ENCODE measurements around the gene APOL4. TPM values are rescaled to one million over a fixed set of nuclear protein-coding genes. Genes with fewer than 3 reads are reported as not detected.

APOL4 gene
- total RNA-seq, 1 experiment from 2014 or later: 0.31 TPM

DNA sequence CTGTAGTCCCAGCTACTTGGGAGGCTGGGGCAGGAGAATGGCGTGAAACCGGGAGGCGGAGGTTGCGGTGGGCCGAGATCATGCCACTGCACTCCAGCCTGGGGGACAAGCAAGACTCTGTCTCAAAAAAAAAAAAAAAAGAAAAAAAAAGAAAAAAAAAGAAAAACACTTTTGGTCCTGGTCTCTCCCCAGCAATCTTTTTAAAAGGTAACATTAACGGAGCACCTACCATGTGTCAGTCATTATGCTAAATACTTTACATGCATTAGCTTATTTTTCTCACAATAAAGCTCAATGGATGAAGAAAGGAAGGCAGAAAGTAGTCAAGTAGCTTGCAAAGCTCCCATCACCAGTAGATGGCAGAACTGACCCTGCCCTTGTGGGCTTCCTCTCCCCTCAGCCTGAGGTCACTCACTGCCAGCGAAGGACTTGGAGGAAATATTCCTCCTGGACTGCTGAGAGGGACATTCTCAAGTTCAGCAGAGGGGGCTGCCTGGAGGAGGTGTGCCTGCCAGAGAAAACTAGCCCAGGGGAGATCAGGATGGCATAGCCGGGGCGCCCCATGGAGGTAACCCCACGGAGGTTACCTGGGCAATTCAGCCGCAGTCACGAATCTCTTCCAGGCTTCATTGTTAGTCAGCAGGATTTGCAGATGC lies 56.6 kb downstream of the APOL4 start:
- peak overlapping the region; percentile 64 for H3K27ac Mint-ChIP-seq
- DNase-seq (ENCODE audit: low spot score): peak; percentile 43
- peak; percentile 82 for ATAC-seq
- H3K27me3 Mint-ChIP-seq (ENCODE audit: low read depth): no peaks in the 10 kb centered on the region; the same call in 1 of the 2 replicates
- TF ChIP-seq EMX1 (CRISPR knock-in tag; IDR thresholded peaks at IDR 0.05) (no peak), ETV6 (CRISPR knock-in tag; IDR thresholded peaks at IDR 0.05) (no peak), JAZF1 (CRISPR knock-in tag; IDR thresholded peaks at IDR 0.05) (no peak), TCF7 (CRISPR knock-in tag; IDR thresholded peaks at IDR 0.05; ENCODE audit: low read depth) (no peak), ZNF263 (CRISPR knock-in tag; IDR thresholded peaks at IDR 0.05; ENCODE audit: low read depth) (no peak), ZNF121 (CRISPR knock-in tag; IDR thresholded peaks at IDR 0.05) (no peak), FOXP1 (CRISPR knock-in tag; IDR thresholded peaks at IDR 0.05; ENCODE audit: borderline replicate concordance) (no peak), ELF4 (CRISPR knock-in tag; IDR thresholded peaks at IDR 0.05; ENCODE audit: low read depth) (no peak), ESRRA (CRISPR knock-in tag; IDR thresholded peaks at IDR 0.05; ENCODE audit: borderline replicate concordance) (no peak), TEAD1 (CRISPR knock-in tag; IDR thresholded peaks at IDR 0.05) (no peak), SOX15 (CRISPR knock-in tag; IDR thresholded peaks at IDR 0.05) (no peak)
- TF ChIP-seq, protein P1, sequence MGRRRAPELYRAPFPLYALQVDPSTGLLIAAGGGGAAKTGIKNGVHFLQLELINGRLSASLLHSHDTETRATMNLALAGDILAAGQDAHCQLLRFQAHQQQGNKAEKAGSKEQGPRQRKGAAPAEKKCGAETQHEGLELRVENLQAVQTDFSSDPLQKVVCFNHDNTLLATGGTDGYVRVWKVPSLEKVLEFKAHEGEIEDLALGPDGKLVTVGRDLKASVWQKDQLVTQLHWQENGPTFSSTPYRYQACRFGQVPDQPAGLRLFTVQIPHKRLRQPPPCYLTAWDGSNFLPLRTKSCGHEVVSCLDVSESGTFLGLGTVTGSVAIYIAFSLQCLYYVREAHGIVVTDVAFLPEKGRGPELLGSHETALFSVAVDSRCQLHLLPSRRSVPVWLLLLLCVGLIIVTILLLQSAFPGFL (CRISPR knock-in tag; IDR thresholded peaks at IDR 0.05; ENCODE audit: borderline replicate concordance): no peak
- TF ChIP-seq, protein P2, sequence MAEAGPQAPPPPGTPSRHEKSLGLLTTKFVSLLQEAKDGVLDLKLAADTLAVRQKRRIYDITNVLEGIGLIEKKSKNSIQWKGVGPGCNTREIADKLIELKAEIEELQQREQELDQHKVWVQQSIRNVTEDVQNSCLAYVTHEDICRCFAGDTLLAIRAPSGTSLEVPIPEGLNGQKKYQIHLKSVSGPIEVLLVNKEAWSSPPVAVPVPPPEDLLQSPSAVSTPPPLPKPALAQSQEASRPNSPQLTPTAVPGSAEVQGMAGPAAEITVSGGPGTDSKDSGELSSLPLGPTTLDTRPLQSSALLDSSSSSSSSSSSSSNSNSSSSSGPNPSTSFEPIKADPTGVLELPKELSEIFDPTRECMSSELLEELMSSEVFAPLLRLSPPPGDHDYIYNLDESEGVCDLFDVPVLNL (CRISPR knock-in tag; IDR thresholded peaks at IDR 0.05; ENCODE audit: borderline replicate concordance, low read depth): no peak
- TF ChIP-seq, protein P3, sequence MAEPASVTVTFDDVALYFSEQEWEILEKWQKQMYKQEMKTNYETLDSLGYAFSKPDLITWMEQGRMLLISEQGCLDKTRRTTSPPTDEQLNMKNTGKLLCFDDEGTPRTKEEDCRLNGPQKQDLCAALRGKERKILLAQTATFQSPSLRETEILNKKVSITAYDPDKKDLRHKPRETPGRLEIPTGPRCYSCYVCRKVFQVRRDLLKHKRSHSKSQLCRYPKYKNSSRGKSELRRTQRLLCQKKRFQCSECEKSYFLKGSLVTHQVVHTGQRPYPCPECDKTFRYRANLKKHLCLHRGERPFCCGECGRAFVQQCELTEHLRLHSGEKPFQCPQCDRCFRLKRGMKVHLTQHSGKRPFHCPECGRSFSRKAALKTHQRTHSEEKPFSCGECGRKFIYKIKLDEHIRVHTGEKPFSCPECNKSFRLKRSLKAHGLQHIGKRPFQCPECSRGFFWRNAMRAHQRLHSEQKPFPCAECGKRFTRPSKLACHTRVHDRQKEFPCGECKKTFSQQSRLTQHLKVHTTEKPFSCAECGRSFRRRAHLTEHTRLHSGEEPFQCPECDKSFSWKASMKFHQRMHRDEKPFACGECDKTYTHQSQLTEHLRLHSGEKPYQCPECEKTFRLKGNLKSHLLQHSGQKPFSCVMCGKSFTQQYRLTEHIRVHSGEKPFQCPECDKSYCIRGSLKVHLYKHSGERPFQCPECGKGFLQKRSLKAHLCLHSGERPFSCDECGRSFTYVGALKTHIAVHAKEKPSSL (CRISPR knock-in tag; conservative IDR thresholded peaks at IDR 0.05): no peak
- TF ChIP-seq, protein P4, sequence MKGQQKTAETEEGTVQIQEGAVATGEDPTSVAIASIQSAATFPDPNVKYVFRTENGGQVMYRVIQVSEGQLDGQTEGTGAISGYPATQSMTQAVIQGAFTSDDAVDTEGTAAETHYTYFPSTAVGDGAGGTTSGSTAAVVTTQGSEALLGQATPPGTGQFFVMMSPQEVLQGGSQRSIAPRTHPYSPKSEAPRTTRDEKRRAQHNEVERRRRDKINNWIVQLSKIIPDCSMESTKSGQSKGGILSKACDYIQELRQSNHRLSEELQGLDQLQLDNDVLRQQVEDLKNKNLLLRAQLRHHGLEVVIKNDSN (CRISPR knock-in tag; IDR thresholded peaks at IDR 0.05): no peak
- TF ChIP-seq, protein P5, sequence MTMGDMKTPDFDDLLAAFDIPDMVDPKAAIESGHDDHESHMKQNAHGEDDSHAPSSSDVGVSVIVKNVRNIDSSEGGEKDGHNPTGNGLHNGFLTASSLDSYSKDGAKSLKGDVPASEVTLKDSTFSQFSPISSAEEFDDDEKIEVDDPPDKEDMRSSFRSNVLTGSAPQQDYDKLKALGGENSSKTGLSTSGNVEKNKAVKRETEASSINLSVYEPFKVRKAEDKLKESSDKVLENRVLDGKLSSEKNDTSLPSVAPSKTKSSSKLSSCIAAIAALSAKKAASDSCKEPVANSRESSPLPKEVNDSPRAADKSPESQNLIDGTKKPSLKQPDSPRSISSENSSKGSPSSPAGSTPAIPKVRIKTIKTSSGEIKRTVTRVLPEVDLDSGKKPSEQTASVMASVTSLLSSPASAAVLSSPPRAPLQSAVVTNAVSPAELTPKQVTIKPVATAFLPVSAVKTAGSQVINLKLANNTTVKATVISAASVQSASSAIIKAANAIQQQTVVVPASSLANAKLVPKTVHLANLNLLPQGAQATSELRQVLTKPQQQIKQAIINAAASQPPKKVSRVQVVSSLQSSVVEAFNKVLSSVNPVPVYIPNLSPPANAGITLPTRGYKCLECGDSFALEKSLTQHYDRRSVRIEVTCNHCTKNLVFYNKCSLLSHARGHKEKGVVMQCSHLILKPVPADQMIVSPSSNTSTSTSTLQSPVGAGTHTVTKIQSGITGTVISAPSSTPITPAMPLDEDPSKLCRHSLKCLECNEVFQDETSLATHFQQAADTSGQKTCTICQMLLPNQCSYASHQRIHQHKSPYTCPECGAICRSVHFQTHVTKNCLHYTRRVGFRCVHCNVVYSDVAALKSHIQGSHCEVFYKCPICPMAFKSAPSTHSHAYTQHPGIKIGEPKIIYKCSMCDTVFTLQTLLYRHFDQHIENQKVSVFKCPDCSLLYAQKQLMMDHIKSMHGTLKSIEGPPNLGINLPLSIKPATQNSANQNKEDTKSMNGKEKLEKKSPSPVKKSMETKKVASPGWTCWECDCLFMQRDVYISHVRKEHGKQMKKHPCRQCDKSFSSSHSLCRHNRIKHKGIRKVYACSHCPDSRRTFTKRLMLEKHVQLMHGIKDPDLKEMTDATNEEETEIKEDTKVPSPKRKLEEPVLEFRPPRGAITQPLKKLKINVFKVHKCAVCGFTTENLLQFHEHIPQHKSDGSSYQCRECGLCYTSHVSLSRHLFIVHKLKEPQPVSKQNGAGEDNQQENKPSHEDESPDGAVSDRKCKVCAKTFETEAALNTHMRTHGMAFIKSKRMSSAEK (CRISPR knock-in tag; IDR thresholded peaks at IDR 0.05; ENCODE audit: borderline replicate concordance): no peak
- TF ChIP-seq, protein P6, sequence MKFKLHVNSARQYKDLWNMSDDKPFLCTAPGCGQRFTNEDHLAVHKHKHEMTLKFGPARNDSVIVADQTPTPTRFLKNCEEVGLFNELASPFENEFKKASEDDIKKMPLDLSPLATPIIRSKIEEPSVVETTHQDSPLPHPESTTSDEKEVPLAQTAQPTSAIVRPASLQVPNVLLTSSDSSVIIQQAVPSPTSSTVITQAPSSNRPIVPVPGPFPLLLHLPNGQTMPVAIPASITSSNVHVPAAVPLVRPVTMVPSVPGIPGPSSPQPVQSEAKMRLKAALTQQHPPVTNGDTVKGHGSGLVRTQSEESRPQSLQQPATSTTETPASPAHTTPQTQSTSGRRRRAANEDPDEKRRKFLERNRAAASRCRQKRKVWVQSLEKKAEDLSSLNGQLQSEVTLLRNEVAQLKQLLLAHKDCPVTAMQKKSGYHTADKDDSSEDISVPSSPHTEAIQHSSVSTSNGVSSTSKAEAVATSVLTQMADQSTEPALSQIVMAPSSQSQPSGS (CRISPR knock-in tag; IDR thresholded peaks at IDR 0.05; ENCODE audit: borderline replicate concordance, low read depth): no peak
- TF ChIP-seq, protein P7, sequence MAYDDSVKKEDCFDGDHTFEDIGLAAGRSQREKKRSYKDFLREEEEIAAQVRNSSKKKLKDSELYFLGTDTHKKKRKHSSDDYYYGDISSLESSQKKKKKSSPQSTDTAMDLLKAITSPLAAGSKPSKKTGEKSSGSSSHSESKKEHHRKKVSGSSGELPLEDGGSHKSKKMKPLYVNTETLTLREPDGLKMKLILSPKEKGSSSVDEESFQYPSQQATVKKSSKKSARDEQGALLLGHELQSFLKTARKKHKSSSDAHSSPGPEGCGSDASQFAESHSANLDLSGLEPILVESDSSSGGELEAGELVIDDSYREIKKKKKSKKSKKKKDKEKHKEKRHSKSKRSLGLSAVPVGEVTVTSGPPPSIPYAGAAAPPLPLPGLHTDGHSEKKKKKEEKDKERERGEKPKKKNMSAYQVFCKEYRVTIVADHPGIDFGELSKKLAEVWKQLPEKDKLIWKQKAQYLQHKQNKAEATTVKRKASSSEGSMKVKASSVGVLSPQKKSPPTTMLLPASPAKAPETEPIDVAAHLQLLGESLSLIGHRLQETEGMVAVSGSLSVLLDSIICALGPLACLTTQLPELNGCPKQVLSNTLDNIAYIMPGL (CRISPR knock-in tag; IDR thresholded peaks at IDR 0.05): no peak
- peak overlapping the region; percentile 38 for H3K4me3 Mint-ChIP-seq
- H3K9me3 Mint-ChIP-seq: no peaks in the 10 kb centered on the region
- ChIA-PET POLR2A (interaction anchor here (0.7 kb wide), 3 partner anchors 29 to 172 kb away, joined by 4 to 9 read pairs (median 5); no protein-coding TSS in a partner anchor), CTCF (interaction anchor here (0.7 to 2.2 kb wide), 17 partner anchors 12 to 672 kb away, joined by 3 to 34 read pairs (median 4); partner anchors contain the start of genes APOL2 and EIF3D)
- peaks cover 23% of the 10 kb centered on the region for H3K4me1 Mint-ChIP-seq
- H3K36me3 Mint-ChIP-seq: no peaks in the 10 kb centered on the region

All from WTC11 (cell line).